ENCODE data around the gene TFAP2E. TPM values are rescaled to one million over a fixed set of nuclear protein-coding genes. Genes with fewer than 3 reads are reported as not detected.

The TFAP2E gene
- total and polyA plus RNA-seq, 9 donors, result 0.24 to 1.6 (median 1.1) TPM

GRCh38 chr1:35560256-35561225 is 12.6 kb upstream of the TFAP2E start:
- no peaks in the 10 kb centered on the region for H3K9me3 ChIP-seq
- no peaks in the 10 kb centered on the region for H3K36me3 ChIP-seq
- no peak overlapping the region for H3K4me3 ChIP-seq
- H3K27ac ChIP-seq, result no peak overlapping the region
- peaks cover 6% of the 10 kb centered on the region for H3K4me1 ChIP-seq (ENCODE audit: insufficient read depth)
- no peak for TF ChIP-seq CTCF (IDR thresholded peaks at IDR 0.05)
- no peak for TF ChIP-seq POLR2A (IDR thresholded peaks at IDR 0.05)
- TF ChIP-seq EP300 (IDR thresholded peaks at IDR 0.05), result no peak
- H3K27me3 ChIP-seq, result no peaks in the 10 kb centered on the region
- DNase-seq, result peak in 2 of 5 donors; percentile 47 to 51
- intact Hi-C loops (cut with DNase I), result loop anchor here in 3 of 4 donors (5.0 to 10.0 kb wide), 2 partner anchors 108 to 366 kb away; partner anchors contain the start of gene SFPQ (in 1 of the 3)
- WGBS, 3 donors, result 49 to 61% (median 51%) methylated on average over 39 to 44 of the region's 44 CpGs

GRCh38 chr1:35561297-35561971 is 11.7 kb upstream of the TFAP2E start:
- Histone ChIP-seq H3K4me1 (ENCODE audit: insufficient read depth) (peaks cover 6% of the 10 kb centered on the region), H3K9me3 (no peaks in the 10 kb centered on the region), H3K4me3 (no peak overlapping the region), H3K27ac (no peak overlapping the region), H3K36me3 (no peaks in the 10 kb centered on the region), H3K27me3 (no peaks in the 10 kb centered on the region)
- no peak for TF ChIP-seq EP300 (IDR thresholded peaks at IDR 0.05)
- TF ChIP-seq POLR2A (IDR thresholded peaks at IDR 0.05), result no peak
- no peak for TF ChIP-seq CTCF (IDR thresholded peaks at IDR 0.05)
- intact Hi-C loops (cut with DNase I), result loop anchor here in 3 of 4 donors (5.0 to 10.0 kb wide), 2 partner anchors 109 to 367 kb away; partner anchors contain the start of gene SFPQ (in 1 of the 3)
- WGBS, 3 donors, result 75 to 81% (median 77%) methylated on average over 11 of the region's 11 CpGs
- DNase-seq, result no peak

- WGBS, 3 donors, result 81 to 88% (median 82%) methylated on average over 14 to 15 of the region's 15 CpGs
- no peak overlapping the region for H3K4me3 ChIP-seq
- no peak for DNase-seq
- intact Hi-C loops (cut with DNase I), result loop anchor here in 3 of 4 donors (5.0 to 10.0 kb wide), 2 partner anchors 110 to 367 kb away; partner anchors contain the start of gene SFPQ (in 1 of the 3)
- no peaks in the 10 kb centered on the region for H3K27me3 ChIP-seq
- peaks cover 6% of the 10 kb centered on the region for H3K4me1 ChIP-seq (ENCODE audit: insufficient read depth)
- no peak overlapping the region for H3K27ac ChIP-seq
- no peak for TF ChIP-seq EP300 (IDR thresholded peaks at IDR 0.05)
- TF ChIP-seq CTCF (IDR thresholded peaks at IDR 0.05), result no peak
- no peak for TF ChIP-seq POLR2A (IDR thresholded peaks at IDR 0.05)
- H3K36me3 ChIP-seq, result no peaks in the 10 kb centered on the region
- no peaks in the 10 kb centered on the region for H3K9me3 ChIP-seq
These were observed 11.0 kb upstream of the TFAP2E start for GRCh38 chr1:35561972-35562680.

- Histone ChIP-seq H3K27ac (no peak overlapping the region), H3K4me1 (ENCODE audit: insufficient read depth) (peaks cover 6% of the 10 kb centered on the region), H3K27me3 (no peaks in the 10 kb centered on the region), H3K9me3 (no peaks in the 10 kb centered on the region), H3K36me3 (no peaks in the 10 kb centered on the region), H3K4me3 (no peak overlapping the region)
- intact Hi-C loops (cut with DNase I), result loop anchor here in 3 of 4 donors (5.0 to 10.0 kb wide), 2 partner anchors 111 to 368 kb away; partner anchors contain the start of gene SFPQ (in 1 of the 3)
- 69 to 80% (median 69%) methylated on average over 12 of the region's 12 CpGs for WGBS, 3 donors
- TF ChIP-seq POLR2A (IDR thresholded peaks at IDR 0.05) (no peak), EP300 (IDR thresholded peaks at IDR 0.05) (no peak), CTCF (IDR thresholded peaks at IDR 0.05) (no peak)
- DNase-seq, result no peak
These were observed 9.9 kb upstream of the TFAP2E start for GRCh38 chr1:35563166-35563565.

All from ovary (tissue), 9 donors.